T47D (cell line): ENCODE measurements around the gene TIAM2.
A peak's percentile ranks its signal among the peaks of the same experiment; 100 is the strongest.
"Not testable (repeated sequence)": the region's sequence is repeated elsewhere in the genome, so short reads cannot be mapped to it uniquely, and the experiment has no call there.

ENCODE experiments used
- DNase-seq, 2 experiments: peaks; one replicate each; pipeline versions ENCODE4 v3.0.0 to v3.0.0-alpha.2; 2011 to 2012; ENCODE audit warnings: low read depth in 1 of 2, low spot score in 1 of 2
- JUND ChIP-seq: IDR thresholded peaks from 2 replicates; pipeline ENCODE4 v1.6.1; 2012; ENCODE audit warnings: low read depth
- in situ Hi-C: cut with HindIII; loops from 2 replicates; pipeline ENCODE4 v1.10.0; 2016; ENCODE audit warnings: low sequenced_read_pairs, low pct_unique_long_range_greater_than_20kb

Gene TIAM2

DNA sequence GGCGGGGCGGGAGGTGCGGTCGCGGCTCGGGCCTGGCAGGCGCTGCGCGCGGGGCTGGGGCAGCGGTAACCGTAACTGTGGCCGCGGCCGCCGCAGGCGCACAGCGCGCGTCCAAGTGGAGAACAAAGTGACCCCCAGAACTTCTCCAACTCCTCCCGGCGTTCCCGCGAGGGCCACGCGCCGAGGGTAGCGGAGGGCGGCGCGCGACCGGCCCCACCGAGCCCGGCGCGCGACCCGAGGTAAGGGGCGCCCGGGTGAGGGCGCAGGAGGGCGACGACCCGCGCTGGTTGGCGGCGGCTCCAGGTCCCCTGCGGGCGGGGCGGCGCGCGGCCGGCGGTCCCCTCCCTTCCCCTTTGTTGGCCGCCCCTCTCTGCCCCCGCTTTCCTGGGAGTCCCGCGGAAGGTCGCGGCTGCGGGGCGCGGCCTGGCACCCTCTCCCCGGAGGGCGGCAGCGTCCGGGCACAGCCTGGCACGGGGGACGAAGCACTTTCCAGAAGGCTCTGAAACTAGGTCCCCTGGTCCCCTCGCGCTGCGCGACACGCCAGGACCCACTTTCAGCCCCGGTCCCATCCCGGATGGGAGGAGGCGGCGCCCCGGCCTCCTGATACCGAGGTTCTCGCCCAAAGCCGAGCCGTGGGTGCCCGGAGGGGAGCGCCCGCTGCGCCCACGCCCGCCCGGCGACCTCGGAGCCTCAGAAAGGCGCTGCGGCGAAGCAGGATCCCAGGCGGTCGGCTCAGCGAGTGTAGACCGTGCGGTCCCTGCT lies at the start of gene TIAM2:
TIAM2 (plus strand) TSS at position 62 of the 762 bp plus-strand sequence. CDS start 133,909 bp downstream, outside the sequence.
- no peak for TF ChIP-seq JUND
- DNase-seq, result no peak
- in situ Hi-C loops, result no loop called here

- TF ChIP-seq JUND, result no peak
- in situ Hi-C loops, result no loop called here
- no peak for DNase-seq
Observed at GRCh38 chr6:154950979-154951344, 44.2 kb upstream of the TIAM2 start.

- TF ChIP-seq JUND, result no peak
- DNase-seq, result peak in 1 of 2 experiments; percentile 24
- in situ Hi-C loops, result no loop called here
Observed at GRCh38 chr6:154951345-154952200, 43.5 kb upstream of the TIAM2 start.

GRCh38 chr6:154953644-154954043 lies 41.5 kb upstream of the TIAM2 start:
- no peak for DNase-seq
- no peak for TF ChIP-seq JUND
- in situ Hi-C loops, result no loop called here

DNA sequence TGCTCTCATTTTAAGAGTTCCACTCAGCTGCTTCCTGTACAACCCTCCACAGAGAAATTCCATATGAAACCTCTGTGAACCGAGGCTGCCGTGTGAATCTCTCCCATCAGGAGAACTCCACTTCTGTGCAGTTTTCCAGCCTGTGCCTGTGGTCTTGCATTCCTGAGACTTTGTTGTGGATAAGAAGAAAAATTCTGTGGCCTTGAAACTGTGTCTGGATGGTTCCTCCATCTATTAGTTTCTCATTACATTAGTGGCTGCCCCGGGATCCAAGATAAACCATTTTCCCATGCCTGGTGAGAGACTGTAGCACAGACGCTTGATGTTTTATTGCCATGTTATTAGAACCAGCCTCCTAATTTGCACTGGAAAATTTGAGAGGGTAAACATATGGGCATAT lies 40.8 kb upstream of the TIAM2 start:
- TF ChIP-seq JUND, result no peak
- no peak for DNase-seq
- in situ Hi-C loops, result no loop called here

GRCh38 chr6:154956771-154957522 lies 38.2 kb upstream of the TIAM2 start:
- no peak for TF ChIP-seq JUND
- no peak for DNase-seq
- in situ Hi-C loops, result no loop called here

DNA sequence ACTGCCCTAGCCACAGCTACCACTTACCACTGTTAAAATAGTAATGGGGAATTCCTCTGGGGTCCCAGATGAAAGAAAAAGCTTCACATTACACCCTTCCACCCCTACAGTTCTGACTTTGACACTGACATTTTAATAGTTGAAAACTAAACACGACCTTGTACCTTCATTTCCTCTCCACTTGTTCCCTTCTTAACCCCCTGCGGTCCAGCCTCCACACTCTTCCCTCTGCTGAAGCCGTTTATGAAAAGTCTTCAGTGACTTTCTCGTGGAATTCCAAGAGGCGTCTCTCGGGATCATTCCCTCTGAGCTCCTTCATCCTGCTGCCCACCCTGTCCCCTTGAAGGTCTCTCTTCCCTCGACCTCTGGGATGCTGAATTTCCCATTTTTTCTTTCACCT lies 36.6 kb upstream of the TIAM2 start:
- DNase-seq, result no peak
- in situ Hi-C loops, result no loop called here
- TF ChIP-seq JUND, result no peak

DNA sequence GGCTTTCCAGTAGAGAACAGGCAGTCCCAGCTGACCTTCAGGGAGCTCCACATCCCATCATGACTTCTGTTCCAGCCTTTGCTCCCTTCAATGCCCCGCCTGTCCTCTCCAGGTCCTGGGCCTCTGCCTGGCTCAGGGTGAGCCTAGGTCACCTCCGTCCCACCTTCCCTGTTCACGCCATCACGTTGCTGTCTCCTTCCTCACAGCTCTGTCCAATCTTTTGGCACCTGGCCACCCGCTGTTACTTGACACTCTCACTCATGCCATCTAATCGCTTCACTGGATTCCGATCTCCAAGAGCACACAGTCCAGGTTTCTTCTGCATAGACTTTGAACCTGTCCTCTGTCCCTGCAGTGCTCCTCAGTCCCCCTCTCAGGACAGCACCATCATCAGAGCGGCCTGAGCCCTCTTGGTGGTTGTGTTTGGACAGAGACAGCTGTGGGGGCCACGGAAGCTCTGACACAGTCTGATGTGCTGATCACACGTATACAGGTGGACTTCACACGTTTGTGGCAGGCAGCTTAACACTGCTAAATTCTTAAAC lies 34.7 kb upstream of the TIAM2 start:
- in situ Hi-C loops, result no loop called here
- no peak for DNase-seq
- no peak for TF ChIP-seq JUND

GRCh38 chr6:154960854-154961530 lies 34.1 kb upstream of the TIAM2 start:
- in situ Hi-C loops, result no loop called here
- no peak for DNase-seq
- TF ChIP-seq JUND, result no peak

DNA sequence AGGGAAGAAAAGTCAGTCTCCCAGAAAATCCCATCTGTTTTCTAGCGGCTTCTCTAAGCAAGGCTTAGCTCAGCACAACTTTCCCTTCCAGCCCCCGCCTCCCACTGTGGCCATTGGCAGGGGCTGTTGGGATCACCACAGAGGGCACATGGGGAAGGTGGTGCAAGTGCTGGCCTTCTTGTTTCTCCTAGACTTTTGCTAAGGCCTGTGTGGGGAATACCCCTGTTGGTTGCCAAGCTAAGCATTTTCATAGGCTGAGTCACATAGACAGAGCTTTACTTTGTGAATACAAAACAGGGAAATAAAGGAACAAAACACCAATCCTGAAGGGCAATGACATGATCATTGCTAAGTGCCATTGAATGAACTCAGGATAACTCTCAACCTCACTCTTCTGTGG lies 32.4 kb upstream of the TIAM2 start:
- no peak for TF ChIP-seq JUND
- in situ Hi-C loops, result no loop called here
- no peak for DNase-seq

- DNase-seq, in situ Hi-C loops: not testable (repeated sequence)
Observed at GRCh38 chr6:154966065-154966770, 28.9 kb upstream of the TIAM2 start.
